A673 (cell line): ENCODE results near the gene NOS1AP. TPM values are rescaled to one million over a fixed set of nuclear protein-coding genes. Genes with fewer than 3 reads are reported as not detected.
"Not testable (repeated sequence)": the region's sequence is repeated elsewhere in the genome, so short reads cannot be mapped to it uniquely, and the experiment has no call there.

Experiments used
- BruUV-seq: library from RNA; stranded (reverse); fragments of 400-500 nt; replicated peaks from 2 replicates; lab custom pipeline; 2021; lab: Mats Ljungman, UMichigan
- CTCF ChIA-PET: fragments of 300-600 bp; sonication (Branson Sonifier 250); formaldehyde crosslinking; loops from one replicate; lab custom pipeline; 2022; ENCODE audit warnings: antibody characterized with exemption; lab: Charles Lee
- POLR2A ChIA-PET: fragments of 300-600 bp; sonication (Branson Sonifier 250); formaldehyde crosslinking; loops from one replicate; lab custom pipeline; 2022; ENCODE audit warnings: antibody characterized with exemption; ENCODE audit not compliant: low non-redundant PET; lab: Charles Lee
- DNase-seq: peaks from one replicate; pipeline ENCODE4 v3.0.0-alpha.2; 2015; ENCODE audit warnings: low spot score
- H3K27ac ChIP-seq: fragments of 200-600 bp; sonication (generic); 2 replicates; pipeline ENCODE4 v1.5.1; 2016; ENCODE audit warnings: mixed run types, low read depth, mild to moderate bottlenecking, mixed read lengths, antibody characterized with exemption, low read length; ENCODE audit not compliant: poor library complexity, severe bottlenecking
- H3K27me3 ChIP-seq: fragments of 200-600 bp; sonication (generic); replicated peaks from 2 replicates; pipeline ENCODE4 v1.6.1; 2017; ENCODE audit warnings: mixed run types, low read depth, mild to moderate bottlenecking, mixed read lengths, antibody characterized with exemption, low read length; ENCODE audit not compliant: insufficient read depth, poor library complexity
- H3K36me3 ChIP-seq: fragments of 200-600 bp; sonication (generic); 2 replicates; pipeline ENCODE4 v1.6.1; 2016; ENCODE audit warnings: mixed run types, mild to moderate bottlenecking, mixed read lengths, antibody characterized with exemption, low read length; ENCODE audit not compliant: insufficient read depth, poor library complexity, severe bottlenecking
- H3K4me1 ChIP-seq: fragments of 200-600 bp; sonication (generic); 2 replicates; pipeline ENCODE4 v1.6.1; 2017; ENCODE audit warnings: mixed run types, mild to moderate bottlenecking, mixed read lengths, antibody characterized with exemption, low read length; ENCODE audit not compliant: insufficient read depth, poor library complexity, severe bottlenecking
- H3K4me3 ChIP-seq: fragments of 200-600 bp; sonication (generic); 2 replicates; pipeline ENCODE4 v1.5.1; 2016; ENCODE audit warnings: low read depth, mixed run types, mild to moderate bottlenecking, mixed read lengths, low read length; ENCODE audit not compliant: poor library complexity, severe bottlenecking
- H3K9me3 ChIP-seq: fragments of 200-600 bp; sonication (generic); 2 replicates; pipeline ENCODE4 v1.6.1; 2016; ENCODE audit warnings: mixed run types, low read depth, mild to moderate bottlenecking, mixed read lengths, antibody characterized with exemption, low read length; ENCODE audit not compliant: poor library complexity, severe bottlenecking
- CTCF ChIP-seq: fragments of 300-800, 200-600 bp; sonication (generic); conservative IDR thresholded peaks from 2 replicates; pipeline ENCODE4 v1.5.1; 2017; ENCODE audit warnings: low read depth, mild to moderate bottlenecking, antibody characterized with exemption, low read length, moderate library complexity, mixed read lengths
- EZH2 ChIP-seq: fragments of 200-600 bp; sonication (generic); IDR thresholded peaks from 2 replicates; pipeline ENCODE4 v1.6.1; 2017; ENCODE audit warnings: borderline replicate concordance, low read depth, mild to moderate bottlenecking, mixed read lengths, antibody characterized with exemption, low read length; ENCODE audit not compliant: poor library complexity, severe bottlenecking
- intact Hi-C: fragments of 100-400 bp; cut with micrococcal nuclease; formaldehyde crosslinking; loops from one replicate; pipeline ENCODE4 v1.10.0; 2022; ENCODE audit not compliant: unreplicated experiment
- total RNA-seq: library from RNA; stranded (reverse); gene quantifications from 2 replicates; pipeline ENCODE4 v1.2.3, GENCODE V29; 2021

Gene NOS1AP
- total RNA-seq, 1 experiment from 2014 or later, result 28.0 TPM

GRCh38 chr1:162062542-162063015 lies 6.9 kb upstream of the NOS1AP start:
- Histone ChIP-seq H3K27ac (peak overlapping the region; percentile 79), H3K9me3 (no peaks in the 10 kb centered on the region), H3K36me3 (no peaks in the 10 kb centered on the region), H3K27me3 (no peaks in the 10 kb centered on the region), H3K4me3 (no peak overlapping the region), H3K4me1 (peaks cover 28% of the 10 kb centered on the region)
- peak; percentile 77 for DNase-seq
- ChIA-PET POLR2A (interaction anchor here (0.6 kb wide), 1 partner anchor 82 kb away, joined by 4 read pairs; no protein-coding TSS in a partner anchor), CTCF (no interaction called here)
- no peak for TF ChIP-seq CTCF
- TF ChIP-seq EZH2, result no peak
- BruUV-seq, result no TSS peak
- intact Hi-C loops, result no loop called here

GRCh38 chr1:162065016-162065415 lies 4.5 kb upstream of the NOS1AP start:
- Histone ChIP-seq H3K36me3 (no peaks in the 10 kb centered on the region), H3K27ac (no peak overlapping the region), H3K4me1 (peaks cover 37% of the 10 kb centered on the region), H3K27me3 (no peaks in the 10 kb centered on the region), H3K9me3 (no peaks in the 10 kb centered on the region), H3K4me3 (no peak overlapping the region)
- no peak for DNase-seq
- no peak for TF ChIP-seq CTCF
- TF ChIP-seq EZH2, result no peak
- POLR2A ChIA-PET, result no interaction called here
- CTCF ChIA-PET, result no interaction called here
- intact Hi-C loops, result no loop called here
- BruUV-seq, result no TSS peak

DNA sequence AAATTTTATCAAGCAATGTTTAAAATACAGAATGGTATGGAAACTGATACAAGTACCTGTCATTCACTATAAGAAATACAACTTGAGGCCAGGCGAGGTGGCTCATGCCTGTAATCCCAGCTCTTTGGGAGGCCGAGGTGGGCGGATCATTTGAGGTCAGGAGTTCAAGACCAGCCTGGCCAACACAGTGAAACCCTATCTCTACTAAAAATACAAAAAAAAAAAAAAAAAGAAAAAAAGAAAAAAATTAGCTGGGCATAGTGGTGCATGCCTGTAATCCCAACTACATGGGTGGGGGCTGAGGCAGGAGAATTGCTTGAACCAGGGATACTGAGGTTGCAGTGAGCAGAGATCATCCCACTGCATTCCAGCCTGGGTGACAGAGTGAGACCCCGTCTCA lies 2.7 kb upstream of the NOS1AP start:
- intact Hi-C loops, BruUV-seq, DNase-seq, H3K27me3 ChIP-seq, H3K4me3 ChIP-seq, H3K27ac ChIP-seq, H3K9me3 ChIP-seq, POLR2A ChIA-PET, H3K36me3 ChIP-seq: not testable (repeated sequence)
- peaks cover 47% of the 10 kb centered on the region for H3K4me1 ChIP-seq
- CTCF ChIA-PET, result interaction anchor here (0.8 kb wide), 1 partner anchor 14 kb away, joined by 4 read pairs; no protein-coding TSS in a partner anchor

- TF ChIP-seq EZH2, result no peak
- no peak for TF ChIP-seq CTCF
- intact Hi-C loops, result no loop called here
- DNase-seq, result no peak
- ChIA-PET CTCF (no interaction called here), POLR2A (no interaction called here)
- Histone ChIP-seq H3K4me1 (peaks cover 47% of the 10 kb centered on the region), H3K27ac (no peak overlapping the region), H3K9me3 (no peaks in the 10 kb centered on the region), H3K36me3 (no peaks in the 10 kb centered on the region), H3K4me3 (no peak overlapping the region), H3K27me3 (no peaks in the 10 kb centered on the region)
- no TSS peak for BruUV-seq
These were observed 2.0 kb upstream of the NOS1AP start for GRCh38 chr1:162067466-162067865.
